Fibroblast of the aortic adventitia (primary cell): ENCODE data around the gene HRH4. TPM values are rescaled to one million over a fixed set of nuclear protein-coding genes. Genes with fewer than 3 reads are reported as not detected.

ENCODE experiments used
- DNase-seq: peaks from one replicate; pipeline ENCODE4 v3.0.0-alpha.2; 2010; ENCODE audit warnings: low read depth
- H3K4me3 ChIP-seq: 2 replicates; pipeline ENCODE4 v1.5.1; 2011; ENCODE audit warnings: low read depth, mild to moderate bottlenecking, control low read depth, low read length, moderate library complexity
- CTCF ChIP-seq: IDR thresholded peaks from 2 replicates; pipeline ENCODE4 v1.5.1; 2011; ENCODE audit warnings: mild to moderate bottlenecking, low read length, control low read depth, inconsistent platforms; ENCODE audit not compliant: insufficient read depth
- total RNA-seq: library from RNA; depleted of rRNA; stranded (reverse); fragments of >200 nt; gene quantifications from 2 replicates; pipeline ENCODE4 v1.2.3, GENCODE V29; 2012; ENCODE audit warnings: low replicate concordance

HRH4 gene
- total RNA-seq, 1 donor: under 0.01 TPM

GRCh38 chr18:24474406-24474805 is 14.0 kb downstream of the HRH4 start:
- no peak overlapping the region for H3K4me3 ChIP-seq
- TF ChIP-seq CTCF: no peak
- DNase-seq: no peak

- H3K4me3 ChIP-seq: no peak overlapping the region
- DNase-seq: no peak
- no peak for TF ChIP-seq CTCF
These were observed 15.6 kb downstream of the HRH4 start for GRCh38 chr18:24475926-24476589.

- DNase-seq: no peak
- no peak overlapping the region for H3K4me3 ChIP-seq
- TF ChIP-seq CTCF: no peak
These were observed 18.9 kb downstream of the HRH4 start for GRCh38 chr18:24479371-24479770.

- no peak for TF ChIP-seq CTCF
- H3K4me3 ChIP-seq: no peak overlapping the region
- DNase-seq: no peak
These were observed 22.4 kb downstream of the HRH4 start for GRCh38 chr18:24482821-24483220.

- no peak for TF ChIP-seq CTCF
- H3K4me3 ChIP-seq: no peak overlapping the region
- DNase-seq: no peak
These were observed 25.2 kb downstream of the HRH4 start for GRCh38 chr18:24485681-24486080.

- TF ChIP-seq CTCF: no peak
- DNase-seq: no peak
These were observed 26.2 kb downstream of the HRH4 start for GRCh38 chr18:24486684-24487083.

GRCh38 chr18:24488824-24489493 is 28.5 kb downstream of the HRH4 start:
- peak; percentile 63 for DNase-seq
- peak; percentile 77 for TF ChIP-seq CTCF
- H3K4me3 ChIP-seq: no peak overlapping the region

More at GRCh38 chr18:24486684-24487083, 26.2 kb downstream of the HRH4 start:
- H3K4me3 ChIP-seq: no peak overlapping the region
